A673 (cell line): ENCODE results near the gene NMUR1. TPM values are rescaled to one million over a fixed set of nuclear protein-coding genes. Genes with fewer than 3 reads are reported as not detected.

Experiments
- BruUV-seq: library from RNA; stranded (reverse); fragments of 400-500 nt; replicated peaks from 2 replicates; lab custom pipeline; 2021; lab: Mats Ljungman, UMichigan
- CTCF ChIA-PET: fragments of 300-600 bp; sonication (Branson Sonifier 250); formaldehyde crosslinking; loops from one replicate; lab custom pipeline; 2022; ENCODE audit warnings: antibody characterized with exemption; lab: Charles Lee
- POLR2A ChIA-PET: fragments of 300-600 bp; sonication (Branson Sonifier 250); formaldehyde crosslinking; loops from one replicate; lab custom pipeline; 2022; ENCODE audit warnings: antibody characterized with exemption; ENCODE audit not compliant: low non-redundant PET; lab: Charles Lee
- DNase-seq: peaks from one replicate; pipeline ENCODE4 v3.0.0-alpha.2; 2015; ENCODE audit warnings: low spot score
- H3K27ac ChIP-seq: fragments of 200-600 bp; sonication (generic); 2 replicates; pipeline ENCODE4 v1.5.1; 2016; ENCODE audit warnings: mixed run types, low read depth, mild to moderate bottlenecking, mixed read lengths, antibody characterized with exemption, low read length; ENCODE audit not compliant: poor library complexity, severe bottlenecking
- H3K27me3 ChIP-seq: fragments of 200-600 bp; sonication (generic); replicated peaks from 2 replicates; pipeline ENCODE4 v1.6.1; 2017; ENCODE audit warnings: mixed run types, low read depth, mild to moderate bottlenecking, mixed read lengths, antibody characterized with exemption, low read length; ENCODE audit not compliant: insufficient read depth, poor library complexity
- H3K36me3 ChIP-seq: fragments of 200-600 bp; sonication (generic); 2 replicates; pipeline ENCODE4 v1.6.1; 2016; ENCODE audit warnings: mixed run types, mild to moderate bottlenecking, mixed read lengths, antibody characterized with exemption, low read length; ENCODE audit not compliant: insufficient read depth, poor library complexity, severe bottlenecking
- H3K4me1 ChIP-seq: fragments of 200-600 bp; sonication (generic); 2 replicates; pipeline ENCODE4 v1.6.1; 2017; ENCODE audit warnings: mixed run types, mild to moderate bottlenecking, mixed read lengths, antibody characterized with exemption, low read length; ENCODE audit not compliant: insufficient read depth, poor library complexity, severe bottlenecking
- H3K4me3 ChIP-seq: fragments of 200-600 bp; sonication (generic); 2 replicates; pipeline ENCODE4 v1.5.1; 2016; ENCODE audit warnings: low read depth, mixed run types, mild to moderate bottlenecking, mixed read lengths, low read length; ENCODE audit not compliant: poor library complexity, severe bottlenecking
- H3K9me3 ChIP-seq: fragments of 200-600 bp; sonication (generic); 2 replicates; pipeline ENCODE4 v1.6.1; 2016; ENCODE audit warnings: mixed run types, low read depth, mild to moderate bottlenecking, mixed read lengths, antibody characterized with exemption, low read length; ENCODE audit not compliant: poor library complexity, severe bottlenecking
- EZH2 ChIP-seq: fragments of 200-600 bp; sonication (generic); IDR thresholded peaks from 2 replicates; pipeline ENCODE4 v1.6.1; 2017; ENCODE audit warnings: borderline replicate concordance, low read depth, mild to moderate bottlenecking, mixed read lengths, antibody characterized with exemption, low read length; ENCODE audit not compliant: poor library complexity, severe bottlenecking
- intact Hi-C: fragments of 100-400 bp; cut with micrococcal nuclease; formaldehyde crosslinking; loops from one replicate; pipeline ENCODE4 v1.10.0; 2022; ENCODE audit not compliant: unreplicated experiment
- total RNA-seq: library from RNA; stranded (reverse); gene quantifications from 2 replicates; pipeline ENCODE4 v1.2.3, GENCODE V29; 2021
- TF ChIP-seq, protein P1 (sequence below): fragments of 300-800, 200-600 bp; sonication (generic); conservative IDR thresholded peaks from 2 replicates; pipeline ENCODE4 v1.5.1; 2017; ENCODE audit warnings: low read depth, mild to moderate bottlenecking, antibody characterized with exemption, low read length, moderate library complexity, mixed read lengths

Gene NMUR1
- total RNA-seq, 1 experiment from 2014 or later: not detected

DNA sequence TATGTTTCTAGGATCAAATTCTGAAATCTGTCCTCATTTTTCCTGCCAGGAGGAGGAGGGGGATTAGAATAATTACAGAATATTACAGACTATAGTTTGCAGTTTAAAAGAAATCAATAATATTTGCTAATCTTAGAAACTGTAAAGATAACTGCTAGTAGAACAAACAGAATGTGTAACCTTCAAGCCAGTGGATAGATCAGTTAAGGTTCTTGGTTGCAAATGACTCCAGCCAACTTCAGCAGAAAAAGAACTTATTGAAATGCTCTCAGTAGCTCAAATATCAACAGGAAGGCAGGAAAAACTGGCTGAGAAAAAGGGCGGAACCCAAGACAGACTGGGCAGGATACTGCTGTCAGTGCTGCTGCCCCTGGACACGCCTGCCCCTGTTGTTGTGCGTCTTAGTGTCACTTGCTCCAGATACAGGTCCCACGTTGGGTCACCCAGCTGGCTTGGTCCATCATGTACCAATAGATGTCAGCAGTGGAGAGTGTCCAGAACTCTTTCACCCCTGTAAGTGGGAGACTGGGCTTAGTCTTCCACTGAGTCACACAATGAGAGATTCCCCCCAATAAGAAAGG is 10.2 kb downstream of the NMUR1 start:
- no peak overlapping the region for H3K4me3 ChIP-seq
- no peak overlapping the region for H3K27ac ChIP-seq
- ChIA-PET POLR2A (interaction anchor here (0.7 kb wide), 1 partner anchor 12 kb away, joined by 3 read pairs; no protein-coding TSS in a partner anchor), CTCF (no interaction called here)
- TF ChIP-seq, protein P1, sequence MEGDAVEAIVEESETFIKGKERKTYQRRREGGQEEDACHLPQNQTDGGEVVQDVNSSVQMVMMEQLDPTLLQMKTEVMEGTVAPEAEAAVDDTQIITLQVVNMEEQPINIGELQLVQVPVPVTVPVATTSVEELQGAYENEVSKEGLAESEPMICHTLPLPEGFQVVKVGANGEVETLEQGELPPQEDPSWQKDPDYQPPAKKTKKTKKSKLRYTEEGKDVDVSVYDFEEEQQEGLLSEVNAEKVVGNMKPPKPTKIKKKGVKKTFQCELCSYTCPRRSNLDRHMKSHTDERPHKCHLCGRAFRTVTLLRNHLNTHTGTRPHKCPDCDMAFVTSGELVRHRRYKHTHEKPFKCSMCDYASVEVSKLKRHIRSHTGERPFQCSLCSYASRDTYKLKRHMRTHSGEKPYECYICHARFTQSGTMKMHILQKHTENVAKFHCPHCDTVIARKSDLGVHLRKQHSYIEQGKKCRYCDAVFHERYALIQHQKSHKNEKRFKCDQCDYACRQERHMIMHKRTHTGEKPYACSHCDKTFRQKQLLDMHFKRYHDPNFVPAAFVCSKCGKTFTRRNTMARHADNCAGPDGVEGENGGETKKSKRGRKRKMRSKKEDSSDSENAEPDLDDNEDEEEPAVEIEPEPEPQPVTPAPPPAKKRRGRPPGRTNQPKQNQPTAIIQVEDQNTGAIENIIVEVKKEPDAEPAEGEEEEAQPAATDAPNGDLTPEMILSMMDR: no peak
- no peak for TF ChIP-seq EZH2
- no TSS peak for BruUV-seq
- H3K4me1 ChIP-seq: no peaks in the 10 kb centered on the region
- H3K9me3 ChIP-seq: no peaks in the 10 kb centered on the region
- H3K27me3 ChIP-seq: no peaks in the 10 kb centered on the region
- intact Hi-C loops: no loop called here
- no peaks in the 10 kb centered on the region for H3K36me3 ChIP-seq
- no peak for DNase-seq

DNA sequence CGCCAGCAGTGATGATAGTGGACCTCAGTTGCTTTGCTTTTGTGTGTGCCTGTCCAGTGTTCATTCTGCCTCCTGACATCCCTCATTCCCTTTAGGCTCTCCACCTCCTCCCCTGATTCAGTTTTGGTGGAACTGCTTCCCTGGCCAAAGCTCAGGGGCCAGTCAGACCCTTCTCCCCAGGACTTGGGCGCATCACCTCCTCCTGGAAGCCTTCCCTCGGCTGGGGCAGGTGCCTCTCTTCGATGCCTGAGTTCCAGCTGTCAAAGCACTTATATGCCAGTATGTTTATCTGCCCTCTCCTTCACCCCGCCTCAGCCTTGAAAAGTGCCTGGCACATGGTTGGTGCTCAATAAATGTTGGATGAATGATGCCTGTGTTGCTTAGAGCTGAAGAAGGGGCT is 11.5 kb downstream of the NMUR1 start:
- ChIA-PET POLR2A (no interaction called here), CTCF (interaction anchor here (1.6 kb wide), 1 partner anchor 83 kb away, joined by 19 read pairs; no protein-coding TSS in a partner anchor)
- intact Hi-C loops: no loop called here
- DNase-seq: no peak
- Histone ChIP-seq H3K36me3 (no peaks in the 10 kb centered on the region), H3K9me3 (no peaks in the 10 kb centered on the region), H3K27me3 (no peaks in the 10 kb centered on the region), H3K27ac (no peak overlapping the region), H3K4me1 (peaks cover 2% of the 10 kb centered on the region), H3K4me3 (no peak overlapping the region)
- no TSS peak for BruUV-seq
- TF ChIP-seq, protein P1: no peak
- TF ChIP-seq EZH2: no peak

DNA sequence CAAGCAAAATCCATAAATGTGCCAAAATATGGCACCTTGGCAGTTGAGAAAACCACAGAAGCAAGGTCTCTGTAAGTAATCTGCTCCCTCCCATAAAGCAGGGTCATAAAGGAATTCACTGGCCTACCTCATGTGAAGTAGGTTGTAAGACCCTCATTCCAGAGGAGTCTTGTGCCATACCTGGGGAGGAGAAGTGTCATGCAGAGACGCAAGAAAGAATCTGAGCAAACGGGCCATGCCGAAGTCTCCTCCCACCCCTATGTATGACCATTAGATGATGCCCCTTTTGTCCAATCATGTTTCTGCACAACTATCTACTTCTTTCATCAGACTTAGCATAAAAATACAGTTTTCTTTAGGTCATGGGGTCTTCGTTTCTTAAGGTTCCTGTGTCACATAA is 14.6 kb downstream of the NMUR1 start:
- POLR2A ChIA-PET: no interaction called here
- TF ChIP-seq, protein P1: no peak
- TF ChIP-seq EZH2: no peak
- CTCF ChIA-PET: no interaction called here
- Histone ChIP-seq H3K4me3 (no peak overlapping the region), H3K9me3 (no peaks in the 10 kb centered on the region), H3K27ac (no peak overlapping the region), H3K36me3 (no peaks in the 10 kb centered on the region), H3K4me1 (peaks cover 13% of the 10 kb centered on the region), H3K27me3 (no peaks in the 10 kb centered on the region)
- DNase-seq: no peak
- BruUV-seq: no TSS peak
- intact Hi-C loops: loop anchor here (2.0 kb wide), 2 partner anchors 47 to 85 kb away; no protein-coding TSS in a partner anchor
